Keratinocyte (primary cell): ENCODE measurements around the gene PNLDC1. TPM values are rescaled to one million over a fixed set of nuclear protein-coding genes. Genes with fewer than 3 reads are reported as not detected.

Source experiments
- DNase-seq: peaks from one replicate; pipeline ENCODE4 v3.0.0-alpha.2; 2011; ENCODE audit warnings: low read depth, missing footprints, low spot score
- FAIRE-seq: peaks from 2 replicates; lab custom pipeline; 2011; peaks lifted over from hg19 to GRCh38; lab: Jason Lieb, UNC
- H2AFZ ChIP-seq: 2 replicates; pipeline ENCODE4 v1.6.0; 2012; ENCODE audit warnings: low read length, control low read depth, inconsistent platforms; ENCODE audit not compliant: control insufficient read depth
- H3K27ac ChIP-seq: 2 replicates; pipeline ENCODE4 v1.5.1; 2011; ENCODE audit warnings: low read length; ENCODE audit not compliant: control insufficient read depth, insufficient read depth
- H3K27me3 ChIP-seq: 3 replicates; pipeline ENCODE4 v1.6.0; 2011; ENCODE audit warnings: low read length; ENCODE audit not compliant: control insufficient read depth, insufficient read depth; ENCODE audit errors: extremely low read depth
- H3K36me3 ChIP-seq, 2 experiments: 2 replicates in 1 of 2; 3 replicates in 1 of 2; pipeline ENCODE4 v1.5.1; 2011; ENCODE audit warnings: low read length in 2 of 2, mild to moderate bottlenecking in 1 of 2; ENCODE audit not compliant: control insufficient read depth in 2 of 2, insufficient read depth in 2 of 2; ENCODE audit errors: extremely low read depth in 1 of 2
- H3K4me1 ChIP-seq: 3 replicates; pipeline ENCODE4 v1.5.1; 2011; ENCODE audit warnings: low read length; ENCODE audit not compliant: control insufficient read depth, insufficient read depth; ENCODE audit errors: extremely low read depth
- H3K4me2 ChIP-seq: 3 replicates; pipeline ENCODE4 v1.6.0; 2011; ENCODE audit warnings: low read depth, low read length; ENCODE audit not compliant: control insufficient read depth, insufficient read depth; ENCODE audit errors: extremely low read depth
- H3K4me3 ChIP-seq, 3 experiments: fragments of 200-600 bp in 1 of 3; sonication (generic) in 1 of 3; 2 replicates in 2 of 3; 3 replicates in 1 of 3; pipeline ENCODE4 v1.5.1; 2011 to 2016; ENCODE audit warnings: low read length in 3 of 3, mild to moderate bottlenecking in 3 of 3, control low read depth in 2 of 3, inconsistent platforms in 1 of 3, low read depth in 1 of 3, mixed read lengths in 1 of 3, mixed run types in 1 of 3, moderate library complexity in 1 of 3; ENCODE audit not compliant: control insufficient read depth in 2 of 3, insufficient read depth in 2 of 3; ENCODE audit errors: extremely low read depth in 1 of 3
- H3K79me2 ChIP-seq: 2 replicates; pipeline ENCODE4 v1.6.0; 2012; ENCODE audit warnings: low read length; ENCODE audit not compliant: control insufficient read depth, insufficient read depth
- H3K9ac ChIP-seq: 3 replicates; pipeline ENCODE4 v1.6.0; 2011; ENCODE audit warnings: low read length; ENCODE audit not compliant: control insufficient read depth, insufficient read depth; ENCODE audit errors: extremely low read depth
- H3K9me1 ChIP-seq: 3 replicates; pipeline ENCODE4 v1.6.0; 2011; ENCODE audit warnings: low read length; ENCODE audit not compliant: control insufficient read depth, insufficient read depth; ENCODE audit errors: extremely low read depth
- H3K9me3 ChIP-seq: 2 replicates; pipeline ENCODE4 v1.5.1; 2012; ENCODE audit warnings: low read depth, low read length; ENCODE audit not compliant: control insufficient read depth
- H4K20me1 ChIP-seq: 3 replicates; pipeline ENCODE4 v1.6.0; 2011; ENCODE audit warnings: low read length; ENCODE audit not compliant: control insufficient read depth, insufficient read depth; ENCODE audit errors: extremely low read depth
- EZH2 ChIP-seq: IDR thresholded peaks from one replicate; pipeline ENCODE4 v1.6.1; 2012; ENCODE audit warnings: inconsistent platforms, mild to moderate bottlenecking, low read length, moderate library complexity
- dilution Hi-C: fragments of 300-500 bp; cut with MboI; formaldehyde crosslinking; loops from one replicate; pipeline ENCODE4 v1.7.0; 2020; ENCODE audit warnings: low sequenced_read_pairs; ENCODE audit not compliant: extremely low pct_ligation_motif_present
- polyA plus RNA-seq, 5 experiments: library from polyadenylated mRNA; depleted of rRNA in 3 of 5; stranded (reverse) in 3 of 5; stranded (forward) in 1 of 5; unstranded in 1 of 5; fragments of >200 nt; gene quantifications; 1 replicate in 1 of 5; 2 replicates in 3 of 5; 3 replicates in 1 of 5; pipeline versions ENCODE4 v1.2.1 to v1.2.3, GENCODE V29; 2011 to 2012; ENCODE audit warnings: missing spikeins in 2 of 5, low read depth in 1 of 5, low replicate concordance in 1 of 5
- TF ChIP-seq, protein P1 (sequence below), 3 experiments: IDR thresholded peaks in 1 of 3; conservative IDR thresholded peaks in 1 of 3; optimal IDR thresholded peaks in 1 of 3; 2 replicates in 2 of 3; 3 replicates in 1 of 3; pipeline versions ENCODE3 to v1.5.1; 2011; ENCODE audit warnings: low read length in 3 of 3, mild to moderate bottlenecking in 3 of 3, moderate library complexity in 2 of 3, control low read depth in 1 of 3, inconsistent platforms in 1 of 3; ENCODE audit not compliant: insufficient read depth in 2 of 3; ENCODE audit errors: extremely low read depth in 1 of 3

The PNLDC1 gene
- polyA plus RNA-seq, 1 donor (not counting 4 experiments of a cell fraction or from before 2014, with no cell fraction given), result 0.14 TPM

- dilution Hi-C loops, result no loop called here
Observed at GRCh38 chr6:159760602-159761057, 39.4 kb upstream of the PNLDC1 start.

DNA sequence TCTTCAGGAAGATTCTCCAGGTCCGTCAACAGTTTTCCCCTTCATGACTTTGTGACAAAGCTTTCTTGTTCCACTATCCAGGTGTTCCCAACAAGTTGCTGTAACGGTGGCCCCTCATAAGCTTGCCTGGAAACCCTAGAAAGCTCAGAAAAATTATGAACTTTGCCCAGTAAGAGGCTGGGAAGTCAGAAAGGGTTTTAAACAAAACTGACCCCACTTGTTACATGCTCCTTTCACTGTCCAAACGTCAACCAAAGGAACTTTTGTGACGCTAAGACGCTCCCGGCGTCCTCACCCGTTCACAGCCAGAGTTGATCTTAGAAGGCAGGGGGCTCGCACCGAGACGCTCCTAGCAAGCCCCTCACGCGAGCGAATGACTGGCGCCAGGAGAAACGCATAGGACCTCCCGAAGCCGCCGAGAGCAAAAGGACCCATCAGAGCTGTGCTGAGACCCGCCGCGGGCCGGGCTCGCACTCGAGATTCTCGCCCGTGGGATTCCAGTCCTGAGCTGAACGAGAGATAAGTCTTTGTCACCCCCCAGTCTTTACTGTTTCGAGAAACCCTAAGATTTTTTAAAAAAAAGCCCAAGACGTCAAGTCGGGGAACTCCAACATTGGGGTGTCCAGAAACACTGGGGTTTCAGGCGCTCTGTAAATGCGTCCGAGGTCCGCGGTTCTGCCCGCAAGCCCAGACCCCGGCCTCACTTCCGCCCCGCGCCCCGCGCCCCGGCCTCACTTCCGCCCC, 38.8 kb upstream of the PNLDC1 start:
- Histone ChIP-seq H3K4me2 (peak overlapping the region; percentile 93), H3K9me3 (no peaks in the 10 kb centered on the region), H2AFZ (peak overlapping the region; percentile 58), H3K4me3 (peak overlapping the region; percentile 71 to 93 (median 77)), H3K4me1 (peaks cover 33% of the 10 kb centered on the region), H3K79me2 (peaks cover 33% of the 10 kb centered on the region), H4K20me1 (no peaks in the 10 kb centered on the region), H3K27me3 (no peaks in the 10 kb centered on the region), H3K9ac (peak overlapping the region; percentile 83), H3K27ac (peak overlapping the region; percentile 85), H3K36me3 (peaks cover 5 to 29% of the 10 kb centered on the region in 2 experiments), H3K9me1 (peaks cover 2% of the 10 kb centered on the region)
- no peak for FAIRE-seq
- no peak for DNase-seq
- dilution Hi-C loops, result no loop called here
- TF ChIP-seq, protein P1, sequence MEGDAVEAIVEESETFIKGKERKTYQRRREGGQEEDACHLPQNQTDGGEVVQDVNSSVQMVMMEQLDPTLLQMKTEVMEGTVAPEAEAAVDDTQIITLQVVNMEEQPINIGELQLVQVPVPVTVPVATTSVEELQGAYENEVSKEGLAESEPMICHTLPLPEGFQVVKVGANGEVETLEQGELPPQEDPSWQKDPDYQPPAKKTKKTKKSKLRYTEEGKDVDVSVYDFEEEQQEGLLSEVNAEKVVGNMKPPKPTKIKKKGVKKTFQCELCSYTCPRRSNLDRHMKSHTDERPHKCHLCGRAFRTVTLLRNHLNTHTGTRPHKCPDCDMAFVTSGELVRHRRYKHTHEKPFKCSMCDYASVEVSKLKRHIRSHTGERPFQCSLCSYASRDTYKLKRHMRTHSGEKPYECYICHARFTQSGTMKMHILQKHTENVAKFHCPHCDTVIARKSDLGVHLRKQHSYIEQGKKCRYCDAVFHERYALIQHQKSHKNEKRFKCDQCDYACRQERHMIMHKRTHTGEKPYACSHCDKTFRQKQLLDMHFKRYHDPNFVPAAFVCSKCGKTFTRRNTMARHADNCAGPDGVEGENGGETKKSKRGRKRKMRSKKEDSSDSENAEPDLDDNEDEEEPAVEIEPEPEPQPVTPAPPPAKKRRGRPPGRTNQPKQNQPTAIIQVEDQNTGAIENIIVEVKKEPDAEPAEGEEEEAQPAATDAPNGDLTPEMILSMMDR (optimal IDR thresholded peaks at IDR 0.05 in 1 of 3, IDR thresholded peaks at IDR 0.05 in 1 of 3, conservative IDR thresholded peaks at IDR 0.05 in 1 of 3; ENCODE audit: extremely low read depth in 1 of 3, insufficient read depth in 2 of 3, low read length in 3 of 3), result no peak
- no peak for TF ChIP-seq EZH2

More at GRCh38 chr6:159760602-159761057, 39.4 kb upstream of the PNLDC1 start:
- Histone ChIP-seq H3K36me3 (peaks cover 5 to 26% of the 10 kb centered on the region in 2 experiments), H4K20me1 (no peaks in the 10 kb centered on the region), H3K9me1 (peaks cover 2% of the 10 kb centered on the region), H3K4me3 (peak overlapping the region in 2 of 3 experiments; percentile 71 to 93), H3K9ac (peak overlapping the region; percentile 83), H3K4me2 (peak overlapping the region; percentile 93), H3K27ac (peak overlapping the region; percentile 85), H3K9me3 (no peaks in the 10 kb centered on the region), H3K79me2 (peaks cover 30% of the 10 kb centered on the region), H2AFZ (no peak overlapping the region), H3K4me1 (peaks cover 33% of the 10 kb centered on the region), H3K27me3 (no peaks in the 10 kb centered on the region)
- peak; percentile 57 for FAIRE-seq
- no peak for TF ChIP-seq EZH2
- TF ChIP-seq, protein P1 (optimal IDR thresholded peaks at IDR 0.05 in 1 of 3, IDR thresholded peaks at IDR 0.05 in 1 of 3, conservative IDR thresholded peaks at IDR 0.05 in 1 of 3; ENCODE audit: extremely low read depth in 1 of 3, insufficient read depth in 2 of 3, low read length in 3 of 3), result no peak
- no peak for DNase-seq
